Activated naive CD4-positive, alpha-beta T cell treated with anti-CD3 and anti-CD28 coated beads for 36 hours (primary cell): ENCODE measurements around the gene HABP2. TPM values are rescaled to one million over a fixed set of nuclear protein-coding genes. Genes with fewer than 3 reads are reported as not detected.

Experiments
- CTCF ChIA-PET: fragments of 350-600 bp; sonication (Branson Sonifier 250); formaldehyde crosslinking; loops from one replicate; lab custom pipeline; 2021; ENCODE audit warnings: antibody characterized with exemption; lab: Charles Lee
- DNase-seq: peaks from one replicate; pipeline ENCODE4 v3.0.0-alpha.2; 2020
- H3K27ac Mint-ChIP-seq: one replicate; pipeline ENCODE4 v1.8.0; 2021; ENCODE audit warnings: mild to moderate bottlenecking, mixed read lengths
- H3K27me3 Mint-ChIP-seq: one replicate; pipeline ENCODE4 v1.8.0; 2021; ENCODE audit warnings: low read depth, mixed read lengths
- H3K36me3 Mint-ChIP-seq: one replicate; pipeline ENCODE4 v1.8.0; 2021; ENCODE audit warnings: low read depth, mixed read lengths
- H3K4me1 Mint-ChIP-seq: one replicate; pipeline ENCODE4 v1.8.0; 2021; ENCODE audit warnings: low read depth, mixed read lengths
- H3K4me3 Mint-ChIP-seq: one replicate; pipeline ENCODE4 v1.8.0; 2021; ENCODE audit warnings: mild to moderate bottlenecking, moderate library complexity, mixed read lengths
- H3K9me3 Mint-ChIP-seq: one replicate; pipeline ENCODE4 v1.8.0; 2021; ENCODE audit warnings: mixed read lengths
- intact Hi-C: fragments of 100-400 bp; cut with micrococcal nuclease; formaldehyde crosslinking; loops from one replicate; pipeline ENCODE4 v1.15.1; 2023
- total RNA-seq, 2 experiments: library from RNA; stranded (reverse); gene quantifications; one replicate each; pipeline ENCODE4 v1.2.3, GENCODE V29; 2021

The HABP2 gene
- not detected for total RNA-seq

DNA sequence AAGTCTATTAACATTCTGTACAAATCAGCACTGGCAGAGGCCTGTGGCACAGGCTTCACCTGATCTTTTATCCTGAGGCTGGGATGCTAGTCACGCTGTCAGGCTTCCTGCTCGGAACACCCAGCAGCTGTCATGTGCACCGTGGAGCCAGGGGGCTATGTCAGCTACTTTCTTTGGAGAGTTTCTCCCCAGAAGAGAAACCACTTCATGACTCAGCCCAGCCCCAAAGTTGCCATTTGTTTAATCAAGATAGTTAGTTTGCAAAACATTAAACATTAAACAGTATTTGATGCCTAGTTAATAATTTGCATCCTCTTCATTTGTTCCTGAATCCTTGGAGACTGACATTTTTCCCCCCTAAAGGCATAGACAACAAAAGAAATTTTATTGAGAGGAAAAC is at the start of gene HABP2:
HABP2 (plus strand) TSS at position 353 of the 400 bp plus-strand sequence. CDS start 69 bp downstream, outside the sequence.
- no peak within 1 kb of the TSS for H3K27ac Mint-ChIP-seq
- no peak within 1 kb of the TSS for H3K4me3 Mint-ChIP-seq
- DNase-seq: no peak
- no peaks in the 10 kb centered on the region for H3K36me3 Mint-ChIP-seq
- H3K9me3 Mint-ChIP-seq: no peaks in the 10 kb centered on the region
- H3K27me3 Mint-ChIP-seq: peaks cover 7% of the 10 kb centered on the region
- CTCF ChIA-PET: no interaction called here
- no peaks in the 10 kb centered on the region for H3K4me1 Mint-ChIP-seq
- intact Hi-C loops: no loop called here

DNA sequence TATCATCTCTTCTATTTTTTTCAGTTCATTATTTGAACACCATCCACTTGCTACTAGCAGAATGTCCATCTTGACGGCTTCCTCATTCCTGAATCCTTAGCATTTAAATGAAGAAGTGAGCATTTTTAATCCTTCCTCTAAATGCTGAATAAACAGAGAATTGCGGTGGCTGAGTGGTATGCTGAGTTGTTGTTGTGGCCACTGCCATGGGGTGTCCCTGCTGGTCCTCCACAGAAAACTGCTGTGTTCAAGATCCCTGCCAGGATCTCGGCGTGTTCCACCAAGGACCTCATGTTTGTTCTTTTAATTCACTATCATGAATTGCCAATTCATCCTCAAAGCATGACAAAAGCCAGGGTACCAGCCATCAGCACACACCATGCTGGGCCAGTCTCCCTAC is 48.9 kb upstream of the HABP2 start:
- CTCF ChIA-PET: interaction anchor here (0.6 kb wide), 1 partner anchor 9 kb away, joined by 3 read pairs; no protein-coding TSS in a partner anchor
- no peak overlapping the region for H3K4me3 Mint-ChIP-seq
- H3K36me3 Mint-ChIP-seq: no peaks in the 10 kb centered on the region

GRCh38 chr10:113504423-113504822 is 48.4 kb upstream of the HABP2 start:
- CTCF ChIA-PET: no interaction called here

More for the DNA sequence above, 48.9 kb upstream of the HABP2 start:
- no peak overlapping the region for H3K27ac Mint-ChIP-seq
- H3K9me3 Mint-ChIP-seq: no peaks in the 10 kb centered on the region
- H3K4me1 Mint-ChIP-seq: no peaks in the 10 kb centered on the region
- no peak for DNase-seq
- intact Hi-C loops: no loop called here
- peaks cover 20% of the 10 kb centered on the region for H3K27me3 Mint-ChIP-seq

GRCh38 chr10:113506476-113506875 is 46.4 kb upstream of the HABP2 start:
- H3K9me3 Mint-ChIP-seq: peaks cover 4% of the 10 kb centered on the region
- no peaks in the 10 kb centered on the region for H3K36me3 Mint-ChIP-seq
- no peak overlapping the region for H3K27ac Mint-ChIP-seq
- CTCF ChIA-PET: no interaction called here
- no peaks in the 10 kb centered on the region for H3K4me1 Mint-ChIP-seq
- intact Hi-C loops: no loop called here
- H3K27me3 Mint-ChIP-seq: peaks cover 16% of the 10 kb centered on the region
- H3K4me3 Mint-ChIP-seq: no peak overlapping the region
- DNase-seq: no peak

More at GRCh38 chr10:113504423-113504822, 48.4 kb upstream of the HABP2 start:
- peaks cover 20% of the 10 kb centered on the region for H3K27me3 Mint-ChIP-seq
- intact Hi-C loops: no loop called here
- no peaks in the 10 kb centered on the region for H3K4me1 Mint-ChIP-seq
- no peaks in the 10 kb centered on the region for H3K36me3 Mint-ChIP-seq
- H3K4me3 Mint-ChIP-seq: no peak overlapping the region
- DNase-seq: no peak
- no peak overlapping the region for H3K27ac Mint-ChIP-seq
- no peaks in the 10 kb centered on the region for H3K9me3 Mint-ChIP-seq

DNA sequence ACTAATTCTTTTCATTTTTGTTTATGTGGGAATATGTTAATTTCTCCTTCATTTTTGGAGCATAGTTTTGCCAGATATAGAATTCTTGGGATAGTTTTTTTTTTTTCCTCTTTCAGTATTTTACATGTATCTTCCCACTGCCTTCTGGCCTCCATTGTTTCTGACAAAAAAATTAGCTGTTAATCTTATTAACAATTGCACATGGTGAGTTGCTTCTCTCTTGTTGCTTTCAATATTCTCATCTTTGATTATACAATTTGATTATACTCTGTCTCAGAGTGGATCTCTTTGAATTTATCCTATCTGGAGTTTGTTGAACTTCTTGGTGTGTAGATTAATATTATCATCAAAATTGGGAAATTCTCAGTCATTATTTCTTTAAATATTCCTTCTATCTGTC is 41.4 kb upstream of the HABP2 start:
- H3K9me3 Mint-ChIP-seq: peaks cover 15% of the 10 kb centered on the region
- H3K4me1 Mint-ChIP-seq: no peaks in the 10 kb centered on the region
- no peak for DNase-seq
- peaks cover 19% of the 10 kb centered on the region for H3K27me3 Mint-ChIP-seq
- H3K27ac Mint-ChIP-seq: no peak overlapping the region
- peaks cover 3% of the 10 kb centered on the region for H3K36me3 Mint-ChIP-seq
- no peak overlapping the region for H3K4me3 Mint-ChIP-seq
- CTCF ChIA-PET: interaction anchor here (1.4 to 3.0 kb wide), 2 partner anchors 10 to 17 kb away, joined by 6 to 10 read pairs; no protein-coding TSS in a partner anchor
- intact Hi-C loops: no loop called here

- H3K4me3 Mint-ChIP-seq: no peak overlapping the region
- H3K9me3 Mint-ChIP-seq: peaks cover 15% of the 10 kb centered on the region
- H3K4me1 Mint-ChIP-seq: no peaks in the 10 kb centered on the region
- CTCF ChIA-PET: no interaction called here
- no peak for DNase-seq
- H3K27ac Mint-ChIP-seq: no peak overlapping the region
- intact Hi-C loops: no loop called here
- peaks cover 3% of the 10 kb centered on the region for H3K36me3 Mint-ChIP-seq
- peaks cover 11% of the 10 kb centered on the region for H3K27me3 Mint-ChIP-seq
Measured at GRCh38 chr10:113515161-113515560, 37.7 kb upstream of the HABP2 start.

DNA sequence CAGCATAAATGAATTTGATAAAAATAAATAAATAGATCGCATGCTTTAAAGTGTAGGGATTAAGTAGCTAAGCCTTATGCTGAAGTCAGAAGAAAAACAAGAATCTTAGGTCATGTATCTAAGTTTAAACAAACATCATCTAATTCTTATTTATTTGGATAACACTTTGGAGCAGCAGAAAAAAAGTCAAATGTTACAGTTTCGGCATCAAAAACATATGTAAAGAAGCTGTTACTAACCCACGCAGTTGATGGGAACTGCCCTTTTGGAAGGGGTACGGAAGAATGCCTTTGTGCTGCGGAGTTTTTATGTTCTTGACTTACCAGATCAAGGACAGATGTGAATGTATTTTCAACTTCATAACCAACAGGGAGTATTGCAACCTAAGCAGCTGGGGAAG is 37.3 kb upstream of the HABP2 start:
- H3K4me3 Mint-ChIP-seq: no peak overlapping the region
- no peaks in the 10 kb centered on the region for H3K4me1 Mint-ChIP-seq
- intact Hi-C loops: no loop called here
- H3K9me3 Mint-ChIP-seq: peaks cover 15% of the 10 kb centered on the region
- CTCF ChIA-PET: no interaction called here
- H3K27me3 Mint-ChIP-seq: peaks cover 11% of the 10 kb centered on the region
- no peak overlapping the region for H3K27ac Mint-ChIP-seq
- no peak for DNase-seq
- H3K36me3 Mint-ChIP-seq: peaks cover 3% of the 10 kb centered on the region

GRCh38 chr10:113516061-113516460 is 36.8 kb upstream of the HABP2 start:
- Mint-ChIP-seq H3K27ac (no peak overlapping the region), H3K9me3 (peaks cover 15% of the 10 kb centered on the region), H3K27me3 (peaks cover 11% of the 10 kb centered on the region), H3K36me3 (peaks cover 3% of the 10 kb centered on the region), H3K4me1 (no peaks in the 10 kb centered on the region), H3K4me3 (no peak overlapping the region)
- no peak for DNase-seq
- CTCF ChIA-PET: no interaction called here
- intact Hi-C loops: no loop called here

- H3K27me3 Mint-ChIP-seq: peaks cover 6% of the 10 kb centered on the region
Measured at GRCh38 chr10:113517165-113517900, 35.5 kb upstream of the HABP2 start.

GRCh38 chr10:113517901-113518260 is 35.0 kb upstream of the HABP2 start:
- CTCF ChIA-PET: interaction anchor here (0.5 to 1.3 kb wide), 2 partner anchors 46 to 102 kb away, joined by 4 to 5 read pairs; no protein-coding TSS in a partner anchor
- Mint-ChIP-seq H3K36me3 (no peaks in the 10 kb centered on the region), H3K27ac (no peak overlapping the region), H3K4me3 (no peak overlapping the region), H3K9me3 (peaks cover under 1% of the 10 kb centered on the region), H3K4me1 (no peaks in the 10 kb centered on the region), H3K27me3 (peaks cover 11% of the 10 kb centered on the region)
- DNase-seq: no peak
- intact Hi-C loops: no loop called here

More at GRCh38 chr10:113517165-113517900, 35.5 kb upstream of the HABP2 start:
- CTCF ChIA-PET: interaction anchor here (1.3 kb wide), 1 partner anchor 46 kb away, joined by 5 read pairs; no protein-coding TSS in a partner anchor
- H3K27ac Mint-ChIP-seq: no peak overlapping the region
- peaks cover 3% of the 10 kb centered on the region for H3K9me3 Mint-ChIP-seq
- no peak for DNase-seq
- no peak overlapping the region for H3K4me3 Mint-ChIP-seq
- H3K4me1 Mint-ChIP-seq: no peaks in the 10 kb centered on the region
- H3K36me3 Mint-ChIP-seq: no peaks in the 10 kb centered on the region
- intact Hi-C loops: no loop called here

- DNase-seq: no peak
- Mint-ChIP-seq H3K27ac (no peak overlapping the region), H3K4me3 (no peak overlapping the region), H3K4me1 (no peaks in the 10 kb centered on the region), H3K27me3 (peaks cover 12% of the 10 kb centered on the region), H3K9me3 (no peaks in the 10 kb centered on the region), H3K36me3 (no peaks in the 10 kb centered on the region)
- CTCF ChIA-PET: interaction anchor here (0.5 to 1.3 kb wide), 3 partner anchors 44 to 103 kb away, joined by 3 to 5 read pairs (median 4); no protein-coding TSS in a partner anchor
- intact Hi-C loops: no loop called here
Measured at GRCh38 chr10:113518415-113518814, 34.4 kb upstream of the HABP2 start.

DNA sequence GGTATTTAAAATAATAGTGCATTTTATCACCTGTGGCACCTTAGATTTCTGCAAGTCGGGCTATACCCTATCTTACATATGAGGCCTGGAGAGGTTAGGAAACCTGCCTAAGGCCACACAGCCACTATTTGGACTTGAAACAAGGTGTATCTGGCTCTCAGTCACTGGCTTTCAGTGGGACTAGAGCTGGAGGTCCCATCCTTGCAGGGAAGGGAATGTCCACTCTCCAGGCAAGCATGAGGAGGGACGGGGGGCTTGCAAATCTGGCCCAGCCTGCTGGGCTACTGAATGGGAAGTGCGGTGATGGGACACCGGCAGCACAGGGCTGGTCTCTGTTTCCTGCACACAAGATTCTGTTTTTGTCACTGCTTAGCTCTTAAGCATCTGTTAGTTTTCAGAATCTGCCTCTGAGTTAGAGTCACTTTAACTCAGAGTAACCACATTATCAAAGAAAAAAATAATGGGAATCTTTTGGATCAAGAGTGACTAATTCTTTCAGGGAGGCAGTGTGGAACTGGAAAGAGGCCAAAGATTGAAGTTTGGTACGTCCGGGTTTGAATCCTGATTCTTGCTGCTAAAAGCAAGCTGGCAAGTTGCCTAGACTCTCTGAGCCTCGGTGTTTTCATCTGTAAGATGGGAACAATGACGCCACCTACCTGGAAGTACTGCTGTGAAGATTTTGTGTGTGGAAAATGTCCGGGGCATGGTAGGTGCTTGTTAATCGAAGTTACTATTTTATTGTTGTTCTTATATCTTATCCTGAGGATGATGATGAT is 33.8 kb upstream of the HABP2 start:
- DNase-seq: no peak
- peaks cover 12% of the 10 kb centered on the region for H3K27me3 Mint-ChIP-seq
- H3K4me1 Mint-ChIP-seq: no peaks in the 10 kb centered on the region
- intact Hi-C loops: no loop called here
- no peaks in the 10 kb centered on the region for H3K9me3 Mint-ChIP-seq
- no peaks in the 10 kb centered on the region for H3K36me3 Mint-ChIP-seq
- CTCF ChIA-PET: interaction anchor here (1.1 to 1.3 kb wide), 2 partner anchors 43 to 45 kb away, joined by 3 to 5 read pairs; no protein-coding TSS in a partner anchor
- H3K4me3 Mint-ChIP-seq: no peak overlapping the region
- no peak overlapping the region for H3K27ac Mint-ChIP-seq
